ENCODE data around the gene KCNH2.
"Not testable (repeated sequence)": the region's sequence is repeated elsewhere in the genome, so short reads cannot be mapped to it uniquely, and the experiment has no call there.

KCNH2 gene

DNA sequence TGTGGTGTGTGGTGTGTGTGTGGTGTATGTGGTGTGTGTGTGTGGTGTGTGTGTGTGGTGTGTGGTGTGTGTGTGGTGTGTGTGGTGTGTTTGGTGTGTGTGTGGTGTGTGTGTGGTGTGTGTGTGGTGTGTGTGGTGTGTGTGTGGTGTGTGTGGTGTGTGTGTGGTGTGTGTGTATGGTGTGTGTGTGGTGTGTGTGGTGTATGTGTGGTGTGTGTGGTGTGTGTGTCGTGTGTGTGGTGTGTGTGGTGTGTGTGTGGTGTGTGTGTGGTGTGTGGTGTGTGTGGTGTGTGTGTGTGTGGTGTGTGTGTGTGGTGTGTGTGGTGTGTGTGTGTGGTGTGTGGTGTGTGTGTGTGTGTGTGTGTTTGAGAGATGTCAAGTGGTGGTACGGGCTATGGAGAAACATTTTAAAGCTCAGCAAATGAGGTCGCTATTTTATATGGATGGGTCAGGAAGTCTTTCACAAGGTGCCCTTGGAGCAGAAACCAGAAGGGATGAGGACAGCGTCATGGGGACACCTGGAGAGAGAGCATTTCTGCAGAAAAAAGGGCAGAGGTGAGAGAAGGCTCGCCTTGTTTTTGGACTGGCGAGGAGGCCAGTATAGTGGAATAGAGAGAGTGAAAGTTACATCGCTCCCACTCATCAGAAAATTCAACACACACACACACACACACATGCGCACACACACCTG is 67.7 kb downstream of the KCNH2 start:
- H3K4me3 ChIP-seq (ENCODE audit: low read depth, low read length), result not testable (repeated sequence)

DNA sequence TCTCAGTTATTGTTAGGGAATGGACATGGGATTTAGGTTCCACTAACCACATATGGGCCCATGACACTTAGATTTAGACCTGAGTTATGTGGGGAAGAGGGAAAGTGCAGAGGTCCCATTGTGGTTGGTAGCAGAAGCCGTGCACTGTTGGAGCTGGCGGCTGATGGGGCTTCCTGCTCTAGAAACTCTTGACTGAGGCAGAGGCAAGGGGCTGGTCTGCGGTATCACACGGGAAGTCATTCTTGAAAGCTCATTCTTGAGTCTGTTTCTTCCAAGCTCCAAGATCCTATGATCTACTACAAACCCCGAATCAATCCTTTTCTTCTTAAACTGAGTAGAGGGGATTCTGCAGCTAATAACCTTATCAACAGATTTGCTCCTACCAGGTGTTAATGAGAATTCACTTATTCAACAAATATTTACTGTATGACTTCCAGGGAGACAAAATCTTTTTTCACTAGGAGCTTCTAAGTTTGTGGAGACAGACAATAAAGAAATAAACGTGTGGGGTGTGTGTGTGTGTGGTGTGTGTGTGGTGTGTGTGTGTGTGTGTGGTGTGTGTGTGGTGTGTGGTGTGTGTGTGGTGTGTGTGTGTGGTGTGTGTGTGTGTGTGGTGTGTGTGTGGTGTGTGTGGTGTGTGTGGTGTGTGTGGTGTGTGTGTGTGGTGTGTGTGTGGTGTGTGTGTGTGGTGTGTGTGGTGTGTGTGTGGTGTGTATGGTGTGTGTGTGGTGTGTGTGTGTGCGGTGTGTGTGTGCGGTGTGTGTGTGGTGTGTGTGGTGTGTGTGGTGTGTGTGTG is 68.7 kb downstream of the KCNH2 start:
- H3K4me3 ChIP-seq (ENCODE audit: low read depth, low read length), result no peak overlapping the region

DNA sequence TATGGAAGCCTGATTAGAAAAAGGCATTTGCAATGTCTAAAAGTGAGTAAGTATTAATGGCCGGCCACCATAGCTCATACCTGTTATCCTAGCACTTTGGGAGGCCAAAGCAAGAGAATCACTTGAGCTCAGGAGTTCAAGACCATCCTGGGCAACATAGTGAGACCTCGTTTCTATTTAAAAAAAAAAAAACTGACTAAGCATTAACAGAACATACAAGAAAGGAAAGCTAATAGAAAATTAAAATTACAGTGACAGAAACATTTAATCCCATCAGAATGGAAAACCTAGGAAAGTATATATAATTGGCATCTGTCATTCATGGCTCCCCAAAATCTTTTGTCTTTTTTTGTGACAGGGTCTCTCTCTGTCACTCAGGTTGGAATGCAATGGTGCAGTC is 69.9 kb downstream of the KCNH2 start:
- no peak overlapping the region for H3K4me3 ChIP-seq (ENCODE audit: low read depth, low read length)

DNA sequence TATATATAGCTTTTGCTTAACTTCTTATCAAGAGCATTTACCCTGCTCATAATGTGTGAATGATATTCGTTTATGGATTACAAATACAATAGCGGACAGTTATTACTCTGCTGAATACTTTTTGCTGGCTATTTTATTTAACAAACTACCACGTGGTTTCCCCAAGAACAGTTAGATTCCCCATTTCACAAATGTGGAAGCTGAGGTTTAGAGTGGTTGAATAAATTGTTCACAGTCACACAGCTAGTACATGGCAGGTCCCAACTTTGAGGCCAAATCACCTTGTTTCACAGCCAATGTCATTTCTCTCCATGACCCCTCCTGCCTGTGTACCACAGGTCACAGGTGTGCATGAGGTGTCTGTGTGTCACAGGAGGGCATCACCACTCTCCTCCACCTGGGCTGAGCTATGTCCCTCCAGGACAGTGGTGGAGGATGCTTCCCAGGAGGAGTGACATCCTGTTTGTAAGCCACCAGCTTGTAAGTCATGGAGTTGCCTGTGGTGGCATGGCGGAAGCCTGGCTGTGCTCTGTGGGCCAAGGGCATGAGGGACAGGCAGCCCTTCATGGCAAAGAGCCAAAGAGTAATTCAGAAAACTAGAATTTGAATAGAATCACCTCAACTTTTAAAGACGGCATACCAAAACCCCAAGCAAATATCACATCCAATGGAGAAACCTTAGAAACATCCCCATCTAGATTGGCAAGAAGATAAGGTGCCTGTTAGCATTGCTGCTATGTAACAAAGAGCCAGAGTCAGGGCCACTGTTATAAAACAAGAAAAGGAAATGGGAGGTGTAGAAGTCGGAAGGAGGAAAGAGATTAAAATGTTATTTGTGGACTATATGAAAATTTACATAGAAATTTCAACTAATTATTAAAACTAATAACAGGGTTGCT is 73.9 kb downstream of the KCNH2 start:
- H3K4me3 ChIP-seq (ENCODE audit: low read depth, low read length), result no peak overlapping the region

DNA sequence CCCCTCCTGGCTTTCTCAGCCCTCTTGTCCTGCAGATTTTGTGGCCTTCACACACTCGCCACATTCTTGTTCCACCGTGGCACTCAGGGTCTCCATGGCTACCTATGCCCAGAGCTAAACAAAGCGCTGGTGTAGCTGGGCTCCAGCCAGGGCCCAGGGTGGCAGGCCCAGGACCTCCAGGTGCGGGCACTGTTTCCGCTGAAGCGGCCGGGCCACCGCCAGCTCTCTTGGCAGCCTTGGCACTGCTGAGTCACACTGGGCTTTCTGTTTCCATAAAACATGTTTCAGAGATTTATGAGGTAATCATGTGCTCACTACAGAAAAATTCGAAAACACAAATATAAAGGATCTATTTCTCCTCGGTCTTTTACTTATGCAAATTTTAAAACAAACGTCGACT is 74.5 kb downstream of the KCNH2 start:
- H3K4me3 ChIP-seq (ENCODE audit: low read depth, low read length), result no peak overlapping the region

DNA sequence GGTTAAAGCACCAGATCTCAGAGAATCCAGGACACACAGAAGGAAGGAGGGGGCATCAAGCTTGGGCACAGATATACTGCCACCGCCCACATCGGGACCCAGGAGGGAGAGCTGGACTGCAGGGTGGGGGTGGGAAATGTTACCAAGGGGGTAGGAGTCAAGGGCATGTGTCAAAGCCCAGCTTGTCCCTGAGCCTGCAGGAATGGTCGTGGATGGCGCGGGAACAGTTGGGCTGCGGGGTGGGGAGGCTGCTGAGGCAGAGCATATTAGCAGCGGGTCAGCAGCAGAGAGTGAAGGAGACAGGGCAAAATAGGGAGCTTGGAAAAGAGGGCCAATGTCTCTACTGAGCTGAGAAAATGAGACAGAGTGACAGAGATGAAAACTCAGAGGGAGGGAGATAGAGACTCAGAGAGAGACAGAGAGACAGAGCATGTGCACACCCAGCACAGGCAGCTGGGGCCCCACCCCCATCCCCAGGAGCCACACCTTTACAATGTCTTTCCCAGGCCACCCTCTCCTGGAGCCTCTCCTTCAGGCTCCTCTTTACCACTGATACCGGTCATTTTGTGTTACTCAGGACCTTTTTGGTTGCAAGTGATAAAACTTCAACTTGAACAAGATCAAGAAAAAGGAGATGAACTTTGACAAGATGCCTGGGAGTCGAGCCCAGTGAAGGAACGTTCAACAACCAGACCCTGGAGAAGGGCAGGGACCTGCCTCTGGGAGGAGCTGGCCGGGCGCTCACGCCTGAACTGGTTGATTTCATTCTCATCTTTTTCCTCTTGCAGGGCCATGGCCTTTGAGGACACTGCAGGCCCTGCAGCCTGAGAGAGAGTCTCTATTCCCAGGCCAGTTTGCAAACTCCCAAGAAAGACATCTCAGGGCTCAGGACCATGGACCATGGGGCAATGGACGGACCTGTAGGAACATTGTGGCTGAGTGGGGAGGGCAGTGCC is 75.8 kb downstream of the KCNH2 start:
- no peak overlapping the region for H3K4me3 ChIP-seq (ENCODE audit: low read depth, low read length)

DNA sequence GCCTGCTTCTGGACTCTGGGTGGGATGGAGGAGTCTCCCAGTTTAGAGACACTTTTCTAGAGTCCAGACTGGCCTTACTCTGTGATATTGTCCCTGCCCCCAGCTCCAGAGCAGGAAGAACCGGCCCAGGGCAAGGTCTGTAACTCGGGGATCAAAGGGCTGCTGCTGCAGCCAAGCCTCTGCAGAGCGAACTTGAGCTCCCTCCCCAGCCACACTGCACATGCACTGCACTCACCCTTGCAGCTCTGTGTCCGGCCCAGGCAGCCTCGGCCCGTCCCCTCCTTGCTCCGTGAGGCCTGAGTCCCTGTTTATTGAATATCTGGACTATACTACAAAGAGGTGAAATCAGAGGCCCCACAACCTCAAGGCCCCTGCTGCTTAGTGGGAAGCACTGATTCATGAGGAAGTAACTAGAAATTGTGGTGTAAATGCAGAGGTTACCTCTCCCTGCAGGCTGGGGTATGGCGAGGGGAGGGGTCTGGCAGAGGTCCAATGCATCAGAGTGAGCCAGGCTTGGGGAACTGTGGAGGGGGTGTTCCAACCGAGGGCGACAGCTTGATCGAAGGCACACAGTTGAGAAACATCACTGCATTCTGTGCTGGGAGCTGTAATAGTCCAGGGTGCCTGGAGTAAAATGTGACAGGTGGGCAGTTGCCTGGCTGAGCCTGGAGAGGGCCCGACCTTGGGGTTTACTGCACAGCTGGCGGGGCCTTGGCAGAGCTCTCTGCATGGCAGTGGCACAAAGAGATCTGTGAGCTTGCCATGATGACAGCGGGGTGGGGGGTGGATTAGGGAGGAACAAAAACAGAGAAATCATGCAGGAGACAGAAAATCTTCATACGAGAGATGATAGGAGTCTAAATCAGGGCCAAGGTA is 76.7 kb downstream of the KCNH2 start:
- no peak overlapping the region for H3K4me3 ChIP-seq (ENCODE audit: low read depth, low read length)

DNA sequence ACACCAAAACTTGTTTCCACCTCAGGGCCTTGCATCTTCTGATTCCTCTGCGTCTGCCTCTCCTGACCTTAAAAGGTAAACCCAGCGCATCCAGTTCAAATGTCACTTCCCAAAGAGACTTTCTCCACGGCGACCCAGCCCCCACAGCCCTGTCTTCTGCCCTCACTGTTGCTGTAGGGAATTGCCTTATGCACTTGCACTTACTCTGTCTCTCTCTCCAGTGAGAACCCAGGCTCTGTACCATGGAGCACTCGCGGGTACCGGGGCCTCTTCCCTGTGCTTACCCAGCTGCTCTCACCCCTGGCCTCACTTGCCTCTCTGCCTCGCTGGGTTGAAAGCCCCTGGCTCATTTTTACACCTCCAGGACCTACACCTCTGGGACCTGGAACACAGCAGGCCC is 77.4 kb downstream of the KCNH2 start:
- H3K4me3 ChIP-seq (ENCODE audit: low read depth, low read length), result no peak overlapping the region

DNA sequence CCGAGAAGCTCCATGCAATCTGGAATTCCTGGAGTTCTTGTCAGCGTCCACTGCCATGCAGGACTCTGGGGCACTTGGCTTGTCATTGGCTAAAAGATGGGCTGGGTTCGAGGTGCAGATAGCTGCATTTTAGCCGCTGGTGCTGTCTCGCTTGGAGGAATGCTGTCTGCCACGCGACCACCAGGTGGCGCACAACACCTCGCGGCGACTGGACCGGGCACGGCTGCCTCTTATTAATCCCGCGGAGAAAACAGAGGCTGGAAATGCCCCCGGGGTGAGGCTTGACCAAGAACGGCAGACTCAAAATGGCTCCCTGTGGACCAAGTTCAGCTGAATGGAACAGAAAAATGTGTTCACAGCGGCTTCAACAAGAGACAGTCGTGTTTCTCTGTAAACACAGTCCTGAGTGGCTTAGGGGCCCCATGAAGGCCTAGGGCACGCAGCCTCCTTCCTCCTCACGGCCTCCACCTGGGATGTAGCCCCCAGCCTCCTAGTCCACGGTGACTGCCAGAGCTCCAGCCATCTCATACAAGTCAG is 79.6 kb downstream of the KCNH2 start:
- H3K4me3 ChIP-seq (ENCODE audit: low read depth, low read length), result no peak overlapping the region

DNA sequence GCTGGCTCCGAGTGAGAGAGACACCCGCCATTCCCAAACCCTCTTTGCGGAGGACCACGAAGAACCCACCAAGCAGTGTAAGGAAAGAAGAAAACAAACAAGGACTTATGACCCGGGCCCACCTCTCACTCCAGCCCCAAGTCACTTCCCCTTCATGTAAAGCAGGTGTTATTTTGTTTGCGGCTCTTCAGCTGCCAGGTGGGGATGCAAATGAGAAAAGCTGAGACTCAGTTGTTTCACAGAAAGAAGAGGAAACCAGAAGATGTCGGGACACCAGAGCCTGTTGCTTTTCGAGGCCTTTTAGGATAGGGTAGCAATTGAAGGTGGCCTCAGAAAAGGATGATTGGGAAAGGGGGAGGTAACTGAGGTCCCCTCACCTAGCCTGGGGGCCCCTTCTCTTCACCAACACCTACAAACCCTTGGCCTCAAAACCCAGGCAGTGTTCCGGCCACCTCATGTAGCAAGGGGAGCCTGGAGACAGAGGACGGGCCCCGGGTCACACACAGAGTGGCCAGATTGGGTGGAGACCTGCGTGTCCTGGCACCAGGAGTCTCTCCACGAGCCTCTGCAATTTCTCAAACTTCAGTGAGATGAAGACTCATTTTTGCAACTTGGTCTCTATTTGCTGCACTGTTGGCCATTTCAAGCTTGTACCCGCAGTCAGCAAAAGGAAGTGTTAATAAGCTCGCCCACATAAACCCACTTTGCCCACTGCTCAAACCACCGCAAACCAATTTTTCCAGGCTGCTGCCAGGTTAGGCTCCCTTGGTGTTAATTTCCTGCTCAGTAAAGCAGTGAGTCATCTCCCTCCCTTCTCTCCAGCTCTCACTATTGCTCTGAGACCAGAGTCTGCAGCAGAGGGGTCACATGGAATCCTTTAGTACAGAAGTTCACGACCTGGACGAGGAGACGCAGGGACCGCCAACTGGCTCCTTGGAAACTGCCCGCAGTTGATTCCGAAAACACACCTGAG is 80.3 kb downstream of the KCNH2 start:
- H3K4me3 ChIP-seq (ENCODE audit: low read depth, low read length), result no peak overlapping the region

DNA sequence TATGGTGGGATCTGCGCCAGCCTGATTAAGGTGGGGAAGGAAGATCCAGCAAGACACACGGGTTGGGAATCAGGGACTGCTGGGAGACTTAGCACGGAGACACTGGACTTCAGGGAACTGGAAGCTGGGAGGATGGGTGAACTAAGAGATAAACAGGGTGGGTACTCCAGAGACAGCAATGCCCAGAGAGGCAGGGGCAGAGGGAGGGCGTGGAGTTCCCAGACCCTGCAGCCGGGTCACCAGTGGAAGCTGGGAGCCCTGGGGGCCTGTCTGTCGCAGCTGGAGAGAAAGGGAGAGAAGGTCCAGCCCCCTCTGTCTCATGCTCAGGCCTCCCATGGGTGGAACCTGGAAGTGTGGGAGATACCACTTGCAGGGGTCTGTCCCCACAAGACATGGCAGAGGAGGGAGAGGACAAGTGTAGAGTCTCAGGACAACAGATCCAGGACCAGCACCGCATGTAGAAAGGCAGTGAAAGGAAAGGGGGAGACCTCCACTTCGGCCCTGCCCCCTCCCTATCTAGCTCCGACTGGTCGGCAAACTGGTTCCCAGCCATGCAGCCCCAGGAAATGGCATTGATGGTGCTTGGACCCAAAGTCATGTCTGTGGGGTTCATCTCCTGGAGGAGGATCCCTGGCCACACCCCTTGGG is 81.4 kb downstream of the KCNH2 start:
- H3K4me3 ChIP-seq (ENCODE audit: low read depth, low read length), result no peak overlapping the region

DNA sequence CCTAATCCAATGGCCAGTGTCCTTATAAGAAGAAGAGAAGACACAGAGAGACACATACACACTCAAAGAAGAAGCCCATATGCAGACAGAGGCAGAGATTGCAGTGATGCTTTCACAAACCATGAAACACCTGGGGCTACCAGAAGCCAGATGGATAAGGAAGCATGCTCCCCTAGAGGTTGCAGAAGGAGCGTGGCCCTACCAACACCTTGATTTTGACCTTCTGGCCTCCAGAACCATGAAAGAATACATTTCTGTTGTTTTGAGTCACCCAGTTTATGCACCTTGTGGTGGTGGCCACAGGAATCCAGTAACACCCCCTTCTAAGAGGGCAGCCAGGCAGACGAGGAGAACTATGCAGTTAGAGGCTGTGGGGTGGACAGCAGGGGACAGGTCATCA is 82.3 kb downstream of the KCNH2 start:
- H3K4me3 ChIP-seq (ENCODE audit: low read depth, low read length), result no peak overlapping the region
